Keratinocyte (primary cell): ENCODE data around the gene ROR2.

ENCODE experiments used
- CTCF ChIP-seq, 3 experiments: IDR thresholded peaks in 1 of 3; conservative IDR thresholded peaks in 1 of 3; optimal IDR thresholded peaks in 1 of 3; 2 replicates in 2 of 3; 3 replicates in 1 of 3; pipeline versions ENCODE3 to v1.5.1; 2011; ENCODE audit warnings: low read length in 3 of 3, mild to moderate bottlenecking in 3 of 3, moderate library complexity in 2 of 3, control low read depth in 1 of 3, inconsistent platforms in 1 of 3; ENCODE audit not compliant: insufficient read depth in 2 of 3; ENCODE audit errors: extremely low read depth in 1 of 3
- EZH2 ChIP-seq: IDR thresholded peaks from one replicate; pipeline ENCODE4 v1.6.1; 2012; ENCODE audit warnings: inconsistent platforms, mild to moderate bottlenecking, low read length, moderate library complexity

DNA sequence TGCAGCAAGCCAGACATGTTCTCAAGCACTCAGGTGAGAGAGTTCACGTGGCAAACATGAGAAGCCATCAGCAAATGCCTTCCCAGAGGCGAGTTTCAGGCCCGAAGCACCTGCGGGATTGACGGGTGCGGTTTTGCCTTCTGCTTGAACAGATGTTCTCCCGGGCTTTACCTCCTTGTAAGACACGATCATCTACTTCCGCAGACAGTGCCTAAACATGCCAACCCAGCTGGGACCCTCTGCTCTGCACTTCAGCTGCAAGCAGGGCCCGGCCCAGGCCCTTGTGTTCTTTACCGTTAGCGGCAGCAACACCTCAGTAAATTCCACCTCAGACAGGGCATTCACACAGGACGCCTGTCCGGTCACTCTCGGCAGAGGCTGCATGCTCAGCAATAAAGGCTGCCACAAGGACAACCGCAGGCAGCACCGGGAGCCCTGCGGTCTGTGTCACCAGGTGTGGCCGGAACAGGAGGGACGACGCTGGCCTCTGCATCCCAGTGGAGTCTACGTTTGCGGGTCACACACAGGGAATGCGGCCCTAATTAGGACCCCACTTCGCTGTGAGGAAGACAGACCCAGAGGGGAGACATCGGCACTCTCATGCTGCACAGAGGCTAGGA is 139.6 kb downstream of the ROR2 start:
- TF ChIP-seq CTCF (optimal IDR thresholded peaks at IDR 0.05 in 1 of 3, IDR thresholded peaks at IDR 0.05 in 1 of 3, conservative IDR thresholded peaks at IDR 0.05 in 1 of 3; ENCODE audit: extremely low read depth in 1 of 3, insufficient read depth in 2 of 3, low read length in 3 of 3) (no peak), EZH2 (no peak)
